ENCODE data around the gene DPF3. TPM values are rescaled to one million over a fixed set of nuclear protein-coding genes. Genes with fewer than 3 reads are reported as not detected.

The DPF3 gene
- polyA plus RNA-seq, 2 of the 4 experiments (the other 2 are of a cell fraction): 0.05 to 0.09 TPM

DNA sequence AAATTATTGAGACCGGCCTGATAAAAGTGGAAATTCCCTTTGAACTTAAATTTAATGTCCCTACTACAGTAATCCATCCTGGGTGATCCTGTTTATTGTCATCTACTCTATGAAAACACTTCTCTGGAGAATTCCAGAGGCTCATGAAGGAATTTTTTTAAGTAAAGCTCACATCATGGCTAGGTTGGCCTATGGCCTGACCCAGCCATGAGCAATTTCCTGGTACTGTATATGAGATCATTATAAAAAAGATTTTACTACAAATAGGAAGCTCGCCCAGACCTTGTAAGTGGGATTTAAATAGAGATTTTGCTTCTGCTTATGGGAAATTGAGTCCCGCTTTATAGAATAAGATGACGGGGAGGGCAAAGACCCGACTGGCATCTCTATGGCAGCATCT is 215.5 kb downstream of the DPF3 start:
- Histone ChIP-seq H3K4me3 (no peak overlapping the region), H3K4me1 (no peaks in the 10 kb centered on the region), H3K9me3 (0 out of 3 replicates have a peak, but pooled peaks cover 4% of the 10 kb centered on the region), H3K4me2 (no peak overlapping the region), H3K27ac (no peak overlapping the region)
- no peak for ATAC-seq
- CTCF ChIA-PET: interaction anchor here (1.1 to 3.4 kb wide), 2 partner anchors 164 to 227 kb away, joined by 3 to 12 read pairs; no protein-coding TSS in a partner anchor
- no peak for DNase-seq (ENCODE audit: low read depth in 1 of 2, low spot score in 1 of 2)
- POLR2A ChIA-PET: no interaction called here
- FAIRE-seq: no peak
- no peak for TF ChIP-seq ESRRA (IDR thresholded peaks at IDR 0.05; ENCODE audit: borderline replicate concordance, low read length)
- TF ChIP-seq HOXB5 (CRISPR knock-in tag; IDR thresholded peaks at IDR 0.05): no peak
- no peak for TF ChIP-seq ZSCAN20 (CRISPR knock-in tag; IDR thresholded peaks at IDR 0.05)
- no peak for TF ChIP-seq EP300 (IDR thresholded peaks at IDR 0.05)
- TF ChIP-seq MAFK (IDR thresholded peaks at IDR 0.05; ENCODE audit: partially characterized antibody): no peak
- no peak for TF ChIP-seq BHLHE40 (IDR thresholded peaks at IDR 0.05; ENCODE audit: low read depth, low read length)
- TF ChIP-seq POLR2A (IDR thresholded peaks at IDR 0.05; ENCODE audit: low read length): no peak
- no peak for TF ChIP-seq RAD21 (conservative IDR thresholded peaks at IDR 0.05 in 1 of 2, IDR thresholded peaks at IDR 0.05 in 1 of 2)
- TF ChIP-seq POLR2AphosphoS2 (conservative IDR thresholded peaks at IDR 0.05; ENCODE audit: low read length): no peak
- TF ChIP-seq NFE2L2 (conservative IDR thresholded peaks at IDR 0.05; ENCODE audit: low read length): no peak
- no peak for TF ChIP-seq SREBF2 (IDR thresholded peaks at IDR 0.05)
- no peak for TF ChIP-seq NPAS2 (CRISPR knock-in tag; IDR thresholded peaks at IDR 0.05; ENCODE audit: borderline replicate concordance)
- no peak for TF ChIP-seq CTCF (IDR thresholded peaks at IDR 0.05)
- TF ChIP-seq FOSB (CRISPR knock-in tag; IDR thresholded peaks at IDR 0.05): no peak
- TF ChIP-seq EHMT2 (IDR thresholded peaks at IDR 0.05; ENCODE audit: low read depth): no peak
- TF ChIP-seq ZC3H11A (IDR thresholded peaks at IDR 0.05): no peak
- no peak for TF ChIP-seq RFX5 (IDR thresholded peaks at IDR 0.05)
- no peak for TF ChIP-seq GATA3 (IDR thresholded peaks at IDR 0.05; ENCODE audit: borderline replicate concordance)
- no peak for TF ChIP-seq TP53 (CRISPR knock-in tag; IDR thresholded peaks at IDR 0.05)
- 62% methylated on average over 5 of the region's 5 CpGs for WGBS (ENCODE audit: missing lambda C conversion rate)

DNA sequence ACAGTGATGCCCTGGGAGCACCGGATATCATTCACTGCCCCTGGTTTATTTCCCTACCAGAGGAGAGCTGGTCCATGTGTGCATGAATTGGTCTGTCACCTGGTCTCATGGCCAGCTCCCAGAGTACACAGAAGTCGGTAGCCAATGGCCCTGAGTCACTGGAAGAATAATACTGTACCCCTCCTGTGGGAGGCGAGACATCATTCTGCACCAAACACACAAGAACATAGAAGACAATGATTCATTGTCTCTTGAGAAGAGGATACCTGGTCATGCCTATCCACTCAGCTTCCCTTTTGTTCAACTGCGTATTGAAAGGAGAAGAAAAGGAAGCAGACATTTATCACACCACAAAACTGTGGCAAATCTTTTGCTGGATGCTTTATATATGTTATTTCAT is 216.2 kb downstream of the DPF3 start:
- Histone ChIP-seq H3K4me1 (no peaks in the 10 kb centered on the region), H3K27ac (no peak overlapping the region), H3K4me2 (no peak overlapping the region), H3K4me3 (no peak overlapping the region), H3K9me3 (0 out of 3 replicates have a peak, but pooled peaks cover 4% of the 10 kb centered on the region)
- ChIA-PET POLR2A (no interaction called here), CTCF (interaction anchor here (0.9 to 3.4 kb wide), 3 partner anchors 10 to 227 kb away, joined by 4 to 12 read pairs (median 9); no protein-coding TSS in a partner anchor)
- ATAC-seq (no peak), FAIRE-seq (no peak), DNase-seq (ENCODE audit: low read depth in 1 of 2, low spot score in 1 of 2) (no peak)
- no peak for TF ChIP-seq RFX5 (IDR thresholded peaks at IDR 0.05)
- TF ChIP-seq JUN (IDR thresholded peaks at IDR 0.05): no peak
- no peak for TF ChIP-seq HOXA7 (CRISPR knock-in tag; IDR thresholded peaks at IDR 0.05)
- no peak for TF ChIP-seq FOXS1 (CRISPR knock-in tag; IDR thresholded peaks at IDR 0.05)
- no peak for TF ChIP-seq BHLHE40 (IDR thresholded peaks at IDR 0.05; ENCODE audit: low read depth, low read length)
- no peak for TF ChIP-seq MYC (IDR thresholded peaks at IDR 0.05; ENCODE audit: borderline replicate concordance, low read length)
- no peak for TF ChIP-seq JUNB (IDR thresholded peaks at IDR 0.05)
- TF ChIP-seq MAFK (IDR thresholded peaks at IDR 0.05; ENCODE audit: partially characterized antibody): no peak
- TF ChIP-seq EHMT2 (IDR thresholded peaks at IDR 0.05; ENCODE audit: low read depth): no peak
- no peak for TF ChIP-seq USF2 (IDR thresholded peaks at IDR 0.05)
- TF ChIP-seq POLR2AphosphoS2 (conservative IDR thresholded peaks at IDR 0.05; ENCODE audit: low read length): no peak
- TF ChIP-seq CBX8 (IDR thresholded peaks at IDR 0.05): no peak
- TF ChIP-seq RAD21 (conservative IDR thresholded peaks at IDR 0.05 in 1 of 2, IDR thresholded peaks at IDR 0.05 in 1 of 2): no peak
- no peak for TF ChIP-seq PHF8 (IDR thresholded peaks at IDR 0.05; ENCODE audit: borderline replicate concordance, low read depth)
- TF ChIP-seq HOXB5 (CRISPR knock-in tag; IDR thresholded peaks at IDR 0.05): no peak
- no peak for TF ChIP-seq TP53 (CRISPR knock-in tag; IDR thresholded peaks at IDR 0.05)
- WGBS (ENCODE audit: missing lambda C conversion rate): 31% methylated on average over 4 of the region's 4 CpGs

Measured in A549 (cell line).